ENCODE data around the gene FBXW10.
"Not testable (repeated sequence)": the region's sequence is repeated elsewhere in the genome, so short reads cannot be mapped to it uniquely, and the experiment has no call there.

FBXW10 gene

DNA sequence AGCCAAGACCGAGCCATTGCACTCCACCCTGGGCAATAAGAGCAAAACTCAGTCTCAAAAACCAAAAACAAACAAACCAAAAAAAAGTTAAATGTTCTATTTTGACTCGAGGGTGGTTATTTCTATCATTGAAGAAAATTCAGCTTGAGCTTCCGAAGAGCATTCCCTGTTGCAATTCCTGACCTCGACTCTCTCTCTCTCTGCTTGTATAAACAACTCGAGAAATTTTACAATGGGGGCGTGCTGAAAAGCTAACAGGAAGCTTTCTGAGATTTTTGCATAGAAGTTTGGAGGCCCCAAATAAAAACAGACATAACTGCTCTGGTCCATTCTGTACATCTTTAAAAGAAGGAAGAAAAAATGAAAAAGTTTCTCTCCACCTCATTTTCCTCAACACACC, 3.6 kb downstream of the FBXW10 start:
- in situ Hi-C loops (cut with HindIII; ENCODE audit: low sequenced_read_pairs): not testable (repeated sequence)

GRCh38 chr17:18750242-18750641, 6.4 kb downstream of the FBXW10 start:
- in situ Hi-C loops (cut with HindIII; ENCODE audit: low sequenced_read_pairs): not testable (repeated sequence)

- in situ Hi-C loops (cut with HindIII; ENCODE audit: low sequenced_read_pairs): not testable (repeated sequence)
These were observed 10.1 kb downstream of the FBXW10 start for GRCh38 chr17:18753829-18754409.

DNA sequence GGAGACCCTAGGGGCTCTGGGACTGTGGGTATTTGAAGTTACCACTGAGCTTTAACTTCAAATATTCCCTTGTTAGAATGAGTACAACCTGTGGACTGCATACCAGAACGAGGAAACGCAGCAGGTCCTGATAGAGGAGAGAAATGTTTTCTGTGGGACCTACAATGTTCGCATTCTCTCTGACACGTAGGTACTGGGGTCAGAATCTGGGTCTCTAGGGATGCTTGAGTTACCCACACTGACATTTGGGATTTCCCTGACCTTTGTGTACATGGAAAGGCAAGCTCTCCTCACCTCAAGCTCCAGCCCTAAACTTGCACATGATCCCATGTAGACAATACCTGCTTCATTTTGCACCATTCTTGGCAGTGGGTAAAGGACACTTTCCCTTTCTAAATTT, 12.1 kb downstream of the FBXW10 start:
- in situ Hi-C loops (cut with HindIII; ENCODE audit: low sequenced_read_pairs): not testable (repeated sequence)

GRCh38 chr17:18757368-18758044, 13.7 kb downstream of the FBXW10 start:
- in situ Hi-C loops (cut with HindIII; ENCODE audit: low sequenced_read_pairs): not testable (repeated sequence)

DNA sequence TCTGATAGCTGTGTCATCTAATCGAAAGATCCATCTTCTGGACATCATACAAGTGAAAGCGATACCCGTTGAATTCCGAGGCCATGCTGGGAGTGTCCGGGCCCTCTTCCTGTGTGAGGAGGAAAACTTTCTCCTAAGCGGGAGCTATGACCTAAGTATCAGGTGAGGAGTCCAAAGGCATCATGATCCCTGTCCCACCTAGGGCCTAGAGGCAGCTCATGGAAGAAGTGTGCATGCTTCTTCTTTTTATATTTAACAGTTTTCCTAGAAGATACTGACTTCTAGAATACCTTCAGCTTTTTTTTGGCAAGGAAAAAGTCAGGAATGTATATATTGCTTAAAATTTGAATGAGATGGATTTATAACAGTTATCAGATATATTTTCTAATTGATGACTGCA, 14.5 kb downstream of the FBXW10 start:
- in situ Hi-C loops (cut with HindIII; ENCODE audit: low sequenced_read_pairs): not testable (repeated sequence)

DNA sequence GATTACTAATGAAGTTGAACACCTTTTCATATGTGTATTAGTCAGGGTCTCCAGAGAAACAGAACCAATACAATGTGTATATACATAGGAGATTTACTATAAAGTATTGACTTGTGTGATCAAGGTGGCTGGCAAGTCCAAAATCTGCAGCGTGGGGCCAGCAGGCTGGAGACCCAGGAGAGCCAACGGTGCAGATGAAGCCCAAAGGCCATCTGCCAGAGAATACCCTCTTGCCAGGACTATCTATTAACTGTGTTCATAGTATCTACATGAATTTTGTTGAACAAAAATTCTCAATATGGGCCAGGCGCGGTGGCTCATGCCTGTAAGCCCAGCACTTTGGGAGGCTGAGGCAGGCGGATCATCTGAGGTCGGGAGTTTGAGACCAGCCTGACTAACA, 16.4 kb downstream of the FBXW10 start:
- in situ Hi-C loops (cut with HindIII; ENCODE audit: low sequenced_read_pairs): not testable (repeated sequence)

DNA sequence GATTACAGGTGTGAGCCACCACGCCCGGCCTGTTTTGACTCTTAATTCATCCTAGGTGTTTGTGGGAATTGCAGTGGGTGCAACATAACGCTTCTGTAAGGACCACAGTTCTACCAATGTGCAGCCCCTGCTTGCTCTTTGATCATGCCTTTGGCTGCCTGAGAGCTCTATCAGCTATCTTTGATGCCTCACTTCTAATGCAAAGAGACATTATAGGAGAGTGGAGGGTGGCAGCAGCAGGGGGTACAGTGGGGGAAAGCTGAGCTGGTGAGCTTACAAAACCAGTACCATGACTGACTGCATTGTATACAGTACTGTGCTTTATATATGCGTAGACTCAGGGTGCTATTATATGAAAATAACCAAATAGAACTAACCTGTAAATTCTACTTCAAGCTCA, 26.7 kb downstream of the FBXW10 start:
- in situ Hi-C loops (cut with HindIII; ENCODE audit: low sequenced_read_pairs): not testable (repeated sequence)

DNA sequence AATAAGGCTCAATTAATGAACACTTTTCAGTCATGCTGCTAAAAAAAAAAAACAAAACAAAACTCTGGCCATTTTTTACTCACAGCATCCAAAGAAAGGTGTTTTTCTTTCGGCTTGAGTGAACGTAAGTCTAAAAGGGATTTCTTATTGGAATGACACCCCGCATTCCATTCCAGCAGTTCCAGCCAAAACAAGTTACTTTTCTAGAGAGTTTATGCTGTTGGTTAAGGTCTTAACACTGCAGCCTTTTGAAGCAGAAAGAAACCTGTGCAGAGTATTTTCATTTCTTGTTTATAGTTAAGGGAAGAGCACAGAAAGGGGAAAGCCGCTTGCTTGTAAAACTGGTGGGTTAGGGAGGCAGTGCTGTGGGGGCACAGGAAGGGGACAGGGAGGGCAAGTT, 27.2 kb downstream of the FBXW10 start:
- in situ Hi-C loops (cut with HindIII; ENCODE audit: low sequenced_read_pairs): not testable (repeated sequence)

DNA sequence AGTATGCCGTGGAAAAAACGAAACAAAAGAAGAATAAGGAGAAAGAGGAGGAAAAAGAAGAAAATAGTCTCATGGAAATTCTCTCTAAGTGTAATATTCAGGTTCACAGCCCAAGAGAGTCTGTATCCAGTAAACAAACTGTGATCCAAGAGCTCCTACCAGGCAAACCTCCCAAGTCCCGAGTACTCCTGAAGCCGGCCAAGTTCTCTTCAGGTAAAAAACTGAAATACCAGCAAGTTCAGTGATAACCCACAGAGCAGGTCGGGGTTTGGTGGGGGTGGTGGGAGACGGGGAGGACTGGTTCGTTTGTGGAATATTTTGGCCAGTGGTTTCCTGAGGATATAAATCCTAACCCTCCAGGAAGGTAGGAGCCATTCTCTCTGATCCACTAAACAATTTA, 28.6 kb downstream of the FBXW10 start:
- in situ Hi-C loops (cut with HindIII; ENCODE audit: low sequenced_read_pairs): no loop called here

DNA sequence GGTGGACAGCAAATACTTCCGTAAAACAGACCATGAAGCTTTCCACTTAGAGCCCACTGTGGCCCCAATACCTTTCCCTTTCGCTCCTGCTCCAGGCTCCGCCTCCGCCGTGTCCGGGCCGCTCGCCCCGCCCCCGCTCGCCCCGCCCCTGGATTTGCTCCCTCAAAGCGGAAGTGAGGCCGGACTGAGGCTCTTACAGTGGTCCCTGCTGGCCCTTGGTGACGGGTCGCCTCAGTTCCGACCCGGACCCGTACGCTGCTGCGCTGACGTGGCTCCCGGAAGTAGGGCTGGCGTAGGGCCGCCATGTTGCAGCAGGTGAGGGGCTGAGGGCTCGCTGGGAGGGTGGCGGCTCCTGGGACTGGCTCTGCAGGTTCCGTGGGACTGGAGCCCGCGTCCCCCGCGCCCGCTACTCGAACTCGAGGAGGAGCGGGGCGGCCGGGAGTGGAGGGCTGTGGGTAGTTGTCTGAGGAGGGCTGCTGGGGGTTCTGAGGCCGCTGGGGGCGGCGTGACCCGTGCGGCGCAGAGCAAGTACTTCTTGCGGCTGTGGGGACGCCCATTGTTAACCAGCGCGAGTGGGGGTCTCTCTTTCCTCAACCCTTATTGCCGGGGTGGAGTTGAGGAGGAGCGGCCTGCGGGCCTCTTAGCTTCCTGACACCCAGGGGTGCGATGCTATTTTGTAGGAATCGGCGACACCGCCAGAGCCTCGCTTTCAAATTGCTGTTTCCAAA, 37.3 kb downstream of the FBXW10 start, which contains the start of gene TVP23B:
TVP23B (plus strand) TSS at position 193 of the 728 bp plus-strand sequence; CDS start at position 304, 111 bp downstream.
- in situ Hi-C loops (cut with HindIII; ENCODE audit: low sequenced_read_pairs): not testable (repeated sequence)

DNA sequence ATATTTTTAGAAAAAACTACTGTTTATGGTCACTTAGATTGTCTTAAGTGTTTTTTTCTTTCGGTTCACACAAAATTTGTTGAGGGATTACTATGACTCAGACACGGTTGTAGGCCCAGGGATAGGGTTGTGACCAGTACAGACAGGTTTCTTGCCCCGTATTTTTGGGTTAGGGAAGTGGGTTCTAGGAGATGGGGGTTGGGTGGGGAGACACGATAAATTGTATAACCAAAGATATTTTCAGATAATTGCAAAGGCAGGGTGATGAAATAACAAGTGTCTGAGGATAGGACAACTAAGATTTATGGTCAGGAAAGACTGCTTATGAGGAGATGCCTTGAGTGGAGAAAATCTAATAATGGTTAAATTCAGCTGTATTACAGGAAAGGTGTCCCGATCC, 38.0 kb downstream of the FBXW10 start:
- in situ Hi-C loops (cut with HindIII; ENCODE audit: low sequenced_read_pairs): not testable (repeated sequence)

DNA sequence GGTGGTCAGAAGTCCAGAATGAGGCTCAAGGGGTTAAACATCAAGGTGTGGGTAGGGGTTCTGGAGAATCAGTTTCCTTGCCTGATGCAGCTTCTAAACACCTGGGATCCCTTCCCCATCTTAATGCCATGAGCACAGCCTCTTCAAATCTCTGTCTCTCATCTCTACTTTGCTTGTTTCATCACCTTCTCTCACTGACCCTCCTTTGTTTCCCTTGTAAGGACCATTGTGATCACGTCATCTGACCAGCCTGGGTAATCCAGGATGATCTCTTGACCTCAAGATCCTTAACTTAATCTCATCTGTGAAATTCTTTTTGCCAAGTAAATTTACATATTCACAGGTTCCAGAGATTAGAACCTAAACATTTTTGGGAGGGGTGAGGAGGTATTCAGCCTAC, 42.1 kb downstream of the FBXW10 start:
- in situ Hi-C loops (cut with HindIII; ENCODE audit: low sequenced_read_pairs): not testable (repeated sequence)

DNA sequence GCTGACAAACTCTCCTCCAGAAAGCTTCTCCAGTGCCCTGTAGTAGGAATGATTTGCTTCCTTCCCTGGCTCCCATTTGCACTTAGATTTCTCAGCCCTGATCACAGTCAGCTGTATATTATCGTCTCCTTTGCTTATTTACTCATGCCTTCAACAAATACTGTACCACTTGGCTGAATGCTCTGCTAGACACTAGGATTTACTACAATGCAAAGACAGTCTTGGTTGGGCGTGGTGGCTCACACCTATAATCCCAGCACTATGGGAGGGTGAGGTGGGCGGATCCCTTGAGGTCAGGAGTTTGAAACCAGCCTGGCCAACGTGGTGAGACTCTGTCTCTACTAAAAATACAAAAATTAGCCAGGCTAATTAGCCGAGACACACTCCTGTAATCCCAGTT, 43.0 kb downstream of the FBXW10 start:
- in situ Hi-C loops (cut with HindIII; ENCODE audit: low sequenced_read_pairs): not testable (repeated sequence)

DNA sequence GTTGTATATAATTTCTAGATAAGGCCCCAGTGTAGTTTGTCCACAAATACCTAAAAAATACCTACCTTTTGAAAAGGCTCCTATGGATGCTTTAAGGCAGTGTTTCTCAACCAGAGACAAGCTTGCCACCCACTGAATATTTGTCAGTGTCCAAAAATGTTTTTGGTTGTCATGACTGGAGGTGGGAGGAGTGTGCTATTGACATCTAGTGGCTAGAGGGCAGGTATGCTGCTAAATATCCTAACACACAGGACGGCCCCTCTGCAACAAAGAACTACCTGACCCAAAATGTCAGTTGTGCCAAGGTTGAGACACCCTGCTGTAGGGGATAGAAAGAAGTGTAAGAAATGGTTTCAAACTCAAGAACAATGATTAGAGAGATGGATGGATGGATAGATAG, 47.5 kb downstream of the FBXW10 start:
- in situ Hi-C loops (cut with HindIII; ENCODE audit: low sequenced_read_pairs): not testable (repeated sequence)

DNA sequence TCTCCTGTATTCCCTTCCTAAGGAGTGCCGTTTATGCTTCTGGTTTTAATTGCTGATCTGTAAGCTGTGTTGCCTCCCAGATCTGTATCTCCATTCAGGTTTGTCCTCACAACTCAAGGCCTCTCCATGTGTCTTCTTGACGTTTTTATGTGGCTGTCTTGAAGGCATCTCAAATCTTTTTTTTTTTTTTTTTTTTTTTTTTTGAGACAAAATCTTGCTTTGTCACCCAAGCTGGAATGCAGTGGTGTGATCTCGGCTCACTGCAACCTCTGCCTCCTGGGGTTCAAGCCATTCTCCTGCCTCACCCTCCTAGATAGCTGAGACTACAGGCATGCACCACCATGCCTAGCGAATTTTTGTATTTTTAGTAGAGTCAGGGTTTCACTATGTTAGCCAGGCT, 51.0 kb downstream of the FBXW10 start:
- in situ Hi-C loops (cut with HindIII; ENCODE audit: low sequenced_read_pairs): not testable (repeated sequence)

DNA sequence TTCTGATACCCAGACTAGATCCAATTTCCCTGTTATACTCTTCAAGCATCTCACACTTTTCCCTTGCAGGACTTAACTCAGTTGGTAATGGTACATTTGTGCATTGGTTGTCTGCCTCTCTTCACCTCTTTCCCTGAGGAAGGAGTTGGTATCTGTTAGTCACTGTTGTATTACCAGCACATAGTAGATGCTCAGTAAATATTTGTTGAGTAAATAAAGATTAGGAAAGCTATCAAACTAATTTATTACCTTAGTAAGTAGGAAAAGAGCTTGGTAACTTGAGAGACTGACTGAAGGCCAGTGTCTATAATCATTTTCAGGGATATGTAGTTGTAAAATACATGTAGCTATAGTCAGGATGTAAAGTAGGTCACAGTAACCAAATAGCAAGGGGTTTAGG, 53.0 kb downstream of the FBXW10 start:
- in situ Hi-C loops (cut with HindIII; ENCODE audit: low sequenced_read_pairs): not testable (repeated sequence)

- in situ Hi-C loops (cut with HindIII; ENCODE audit: low sequenced_read_pairs): not testable (repeated sequence)
These were observed 59.8 kb downstream of the FBXW10 start for GRCh38 chr17:18803458-18804245.

- in situ Hi-C loops (cut with HindIII; ENCODE audit: low sequenced_read_pairs): not testable (repeated sequence)
These were observed 72.1 kb downstream of the FBXW10 start for GRCh38 chr17:18815924-18816323.

DNA sequence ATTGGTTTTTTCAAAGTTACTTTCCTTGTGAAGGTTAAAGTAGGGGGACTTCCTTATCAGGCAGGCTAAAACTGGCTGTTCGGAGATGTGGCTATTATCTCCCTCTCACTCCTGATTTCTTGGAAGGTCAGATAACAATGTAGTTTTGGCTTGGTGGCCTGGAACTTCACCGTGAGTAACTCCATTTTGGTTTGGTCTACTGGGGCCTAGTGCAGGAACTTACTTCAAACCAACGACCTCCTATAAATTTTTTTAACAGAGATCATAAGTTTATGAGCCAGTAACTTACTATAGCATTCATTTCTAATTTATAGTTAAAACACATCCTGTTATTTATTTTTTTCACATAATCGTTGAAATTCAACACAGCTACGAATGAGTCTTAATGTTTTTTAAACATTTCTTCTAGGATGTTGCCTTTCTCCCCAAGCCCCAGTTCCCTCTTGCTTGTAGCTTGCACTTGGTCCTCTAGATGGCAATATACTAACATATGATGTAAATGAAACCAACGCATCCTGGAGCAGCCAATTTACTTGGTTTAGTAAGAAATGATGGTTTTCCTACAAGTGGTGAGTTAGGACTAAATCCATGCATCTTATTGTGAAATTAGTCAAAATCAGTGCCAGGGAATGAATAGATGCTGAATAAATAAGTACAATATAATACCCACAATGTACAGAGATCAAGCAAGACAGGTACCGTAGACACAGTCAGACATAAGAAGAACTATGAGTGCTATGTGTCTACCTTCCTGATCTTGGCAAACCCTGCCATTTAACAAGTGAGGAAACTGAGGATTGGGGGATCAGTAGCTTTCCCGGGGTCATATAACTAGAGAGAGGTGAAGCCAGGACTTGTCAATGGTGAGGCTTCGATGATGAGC, 72.9 kb downstream of the FBXW10 start:
- in situ Hi-C loops (cut with HindIII; ENCODE audit: low sequenced_read_pairs): not testable (repeated sequence)

Measured in DLD1 (cell line).